DMS114 treated with DMSO at 0.1 percent for 48 hours (cell line): ENCODE data around the gene AKAP13.
"Not testable (repeated sequence)": the region's sequence is repeated elsewhere in the genome, so short reads cannot be mapped to it uniquely, and the experiment has no call there.

Source experiments
- DNase-seq: peaks from one replicate; lab custom pipeline; 2025; ENCODE audit not compliant: unreplicated experiment; lab: John Stamatoyannopoulos, UW

The AKAP13 gene

GRCh38 chr15:85439996-85440395 is 59.6 kb downstream of the AKAP13 start:
- DNase-seq, result no peak

- DNase-seq, result no peak
Measured at GRCh38 chr15:85440451-85440850, 60.0 kb downstream of the AKAP13 start.

- not testable (repeated sequence) for DNase-seq
Measured at GRCh38 chr15:85441854-85442253, 61.5 kb downstream of the AKAP13 start.

- no peak for DNase-seq
Measured at GRCh38 chr15:85443046-85443445, 62.6 kb downstream of the AKAP13 start.

- no peak for DNase-seq
Measured at GRCh38 chr15:85443593-85444087, 63.2 kb downstream of the AKAP13 start.

- DNase-seq, result no peak
Measured at GRCh38 chr15:85444122-85444745, 63.8 kb downstream of the AKAP13 start.

- no peak for DNase-seq
Measured at GRCh38 chr15:85445361-85445760, 65.0 kb downstream of the AKAP13 start.

- DNase-seq, result no peak
Measured at GRCh38 chr15:85451099-85451700, 70.8 kb downstream of the AKAP13 start.

GRCh38 chr15:85452436-85452835 is 72.0 kb downstream of the AKAP13 start:
- DNase-seq, result no peak

- no peak for DNase-seq
Measured at GRCh38 chr15:85453144-85453872, 72.9 kb downstream of the AKAP13 start.

- DNase-seq, result no peak
Measured at GRCh38 chr15:85454403-85454802, 74.0 kb downstream of the AKAP13 start.

- no peak for DNase-seq
Measured at GRCh38 chr15:85455891-85456290, 75.5 kb downstream of the AKAP13 start.

GRCh38 chr15:85456798-85457197 is 76.4 kb downstream of the AKAP13 start:
- DNase-seq, result no peak

GRCh38 chr15:85457392-85457968 is 77.1 kb downstream of the AKAP13 start:
- DNase-seq, result no peak

- DNase-seq, result no peak
Measured at GRCh38 chr15:85458764-85459163, 78.4 kb downstream of the AKAP13 start.

- no peak for DNase-seq
Measured at GRCh38 chr15:85462029-85462428, 81.6 kb downstream of the AKAP13 start.

- no peak for DNase-seq
Measured at GRCh38 chr15:85463276-85463892, 83.0 kb downstream of the AKAP13 start.

GRCh38 chr15:85463976-85464375 is 83.6 kb downstream of the AKAP13 start:
- no peak for DNase-seq

GRCh38 chr15:85464471-85464870 is 84.1 kb downstream of the AKAP13 start:
- DNase-seq, result no peak

GRCh38 chr15:85470563-85471271 is 90.3 kb downstream of the AKAP13 start:
- DNase-seq, result no peak

GRCh38 chr15:85472349-85472748 is 91.9 kb downstream of the AKAP13 start:
- no peak for DNase-seq
